GM21528 (cell line): ENCODE data around the gene CES2.
"Not testable (repeated sequence)": the region's sequence is repeated elsewhere in the genome, so short reads cannot be mapped to it uniquely, and the experiment has no call there.

Experiments
- ATAC-seq: cut with Tn5 transposase; IDR thresholded peaks from one replicate; pipeline ENCODE4 v1.9.1; 2021; ENCODE audit warnings: mild to moderate bottlenecking, moderate library complexity; ENCODE audit not compliant: unreplicated experiment, low FRiP score

The CES2 gene

GRCh38 chr16:66950437-66950836, 15.1 kb downstream of the CES2 start:
- ATAC-seq = no peak

- no peak for ATAC-seq
Measured at GRCh38 chr16:66950971-66951790, 15.9 kb downstream of the CES2 start.

GRCh38 chr16:66952430-66953110, 17.3 kb downstream of the CES2 start:
- no peak for ATAC-seq

- ATAC-seq = no peak
Measured at GRCh38 chr16:66953462-66954096, 18.3 kb downstream of the CES2 start.

GRCh38 chr16:66954097-66954659, 18.9 kb downstream of the CES2 start:
- no peak for ATAC-seq

GRCh38 chr16:66955363-66956153, 20.2 kb downstream of the CES2 start:
- ATAC-seq = not testable (repeated sequence)

GRCh38 chr16:66956154-66956457, 20.8 kb downstream of the CES2 start:
- ATAC-seq = not testable (repeated sequence)

- no peak for ATAC-seq
Measured at GRCh38 chr16:66958857-66959703, 23.8 kb downstream of the CES2 start.

- no peak for ATAC-seq
Measured at GRCh38 chr16:66959704-66960161, 24.4 kb downstream of the CES2 start.

- no peak for ATAC-seq
Measured at GRCh38 chr16:66960270-66960669, 25.0 kb downstream of the CES2 start.

GRCh38 chr16:66961065-66961744, 25.9 kb downstream of the CES2 start, which contains the start of gene CES3:
Gene CES3 (plus strand): TSS chr16:66961266. CDS start chr16:66961308, 42 bp downstream.
- ATAC-seq = no peak

GRCh38 chr16:66961914-66962313, 26.6 kb downstream of the CES2 start:
- no peak for ATAC-seq

- no peak for ATAC-seq
Measured at GRCh38 chr16:66964049-66964448, 28.7 kb downstream of the CES2 start.

GRCh38 chr16:66968847-66969246, 33.5 kb downstream of the CES2 start:
- ATAC-seq = no peak

GRCh38 chr16:66970775-66971720, 35.7 kb downstream of the CES2 start:
- no peak for ATAC-seq

- ATAC-seq = no peak
Measured at GRCh38 chr16:66972983-66973382, 37.7 kb downstream of the CES2 start.

GRCh38 chr16:66973716-66974115, 38.4 kb downstream of the CES2 start:
- no peak for ATAC-seq
